DND-41 (cell line): ENCODE results near the gene KDM1A.

Experiments
- ATAC-seq: fragments of 200-7000 bp; cut with Tn5 transposase; 3 replicates; pipeline ENCODE4 v1.9.1; 2021; ENCODE audit warnings: low read depth; ENCODE audit not compliant: insufficient read depth
- DNase-seq: peaks from one replicate; pipeline ENCODE4 v3.0.0-alpha.2; 2020
- H2AFZ ChIP-seq: 2 replicates; pipeline ENCODE4 v1.6.0; 2012; ENCODE audit warnings: low read depth, low read length
- H3K27ac ChIP-seq: 2 replicates; pipeline ENCODE4 v1.5.1; 2012; ENCODE audit warnings: low read length, inconsistent platforms
- H3K27me3 ChIP-seq: fragments of 200-600 bp; sonication (generic); 2 replicates; pipeline ENCODE4 v1.6.0; 2012; ENCODE audit warnings: low read length, mild to moderate bottlenecking, inconsistent platforms; ENCODE audit not compliant: insufficient read depth, poor library complexity
- H3K36me3 ChIP-seq: 2 replicates; pipeline ENCODE4 v1.5.1; 2012; ENCODE audit warnings: low read length, inconsistent platforms; ENCODE audit not compliant: insufficient read depth
- H3K4me1 ChIP-seq: 2 replicates; pipeline ENCODE4 v1.5.1; 2012; ENCODE audit warnings: mild to moderate bottlenecking, low read length; ENCODE audit not compliant: insufficient read depth
- H3K4me2 ChIP-seq: 2 replicates; pipeline ENCODE4 v1.6.0; 2012; ENCODE audit warnings: mild to moderate bottlenecking, moderate library complexity, low read length, inconsistent platforms; ENCODE audit not compliant: insufficient read depth
- H3K4me3 ChIP-seq, 2 experiments: fragments of 200-600 bp in 1 of 2; shearing (Covaris generic) in 1 of 2; 2 replicates each; pipeline ENCODE4 v1.5.1; 2012 to 2016; ENCODE audit warnings: inconsistent platforms in 2 of 2, low read length in 2 of 2, mild to moderate bottlenecking in 2 of 2, low read depth in 1 of 2, moderate library complexity in 1 of 2
- H3K79me2 ChIP-seq: 2 replicates; pipeline ENCODE4 v1.6.0; 2012; ENCODE audit warnings: low read length, inconsistent platforms; ENCODE audit not compliant: insufficient read depth
- H3K9ac ChIP-seq: 2 replicates; pipeline ENCODE4 v1.6.0; 2012; ENCODE audit warnings: low read depth, mild to moderate bottlenecking, inconsistent platforms, low read length, moderate library complexity
- H3K9me3 ChIP-seq: 2 replicates; pipeline ENCODE4 v1.5.1; 2012; ENCODE audit warnings: low read length, moderate library complexity, mild to moderate bottlenecking, inconsistent platforms; ENCODE audit not compliant: insufficient read depth, severe bottlenecking
- H4K20me1 ChIP-seq: 2 replicates; pipeline ENCODE4 v1.6.0; 2012; ENCODE audit warnings: low read length; ENCODE audit not compliant: insufficient read depth
- EZH2 ChIP-seq: IDR thresholded peaks from 3 replicates; pipeline ENCODE4 v1.6.1; 2012; ENCODE audit warnings: borderline replicate concordance, low read depth, mild to moderate bottlenecking, moderate library complexity, low read length, inconsistent platforms; ENCODE audit not compliant: severe bottlenecking
- TF ChIP-seq, protein P1 (sequence below): IDR thresholded peaks from 2 replicates; pipeline ENCODE4 v1.5.1; 2012; ENCODE audit warnings: borderline replicate concordance, low read length, moderate library complexity, mild to moderate bottlenecking; ENCODE audit not compliant: poor library complexity, severe bottlenecking; ENCODE audit errors: extremely low read depth

Gene KDM1A

DNA sequence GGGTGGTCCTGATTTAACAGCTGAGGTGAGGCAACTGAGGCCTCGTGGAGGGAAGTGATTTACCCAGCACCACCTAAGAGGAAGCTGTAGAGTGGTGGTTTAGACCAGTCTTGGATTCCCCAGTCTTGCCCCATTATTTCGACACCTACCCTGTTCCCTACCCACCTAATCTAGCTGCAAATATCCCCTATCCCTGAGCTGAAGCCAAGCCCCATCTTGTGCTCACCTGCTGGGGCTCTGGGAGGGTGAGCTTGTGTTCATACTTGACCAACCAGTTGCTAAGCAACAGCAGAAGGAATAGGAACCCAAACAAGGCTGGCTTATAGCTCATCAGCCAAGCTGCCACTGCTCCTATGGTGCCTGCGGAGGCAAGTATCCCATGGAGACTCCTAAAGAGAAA is 5.6 kb upstream of the KDM1A start:
- H3K9ac ChIP-seq, result no peak overlapping the region
- H3K4me1 ChIP-seq, result peaks cover 7% of the 10 kb centered on the region
- no peaks in the 10 kb centered on the region for H3K27me3 ChIP-seq
- no peak overlapping the region for H2AFZ ChIP-seq
- H3K4me3 ChIP-seq, result no peak overlapping the region
- H3K27ac ChIP-seq, result no peak overlapping the region
- no peak for ATAC-seq
- no peaks in the 10 kb centered on the region for H3K79me2 ChIP-seq
- no peaks in the 10 kb centered on the region for H3K9me3 ChIP-seq
- no peak overlapping the region for H3K4me2 ChIP-seq
- H4K20me1 ChIP-seq, result no peaks in the 10 kb centered on the region
- H3K36me3 ChIP-seq, result no peaks in the 10 kb centered on the region
- no peak for TF ChIP-seq EZH2
- TF ChIP-seq, protein P1, sequence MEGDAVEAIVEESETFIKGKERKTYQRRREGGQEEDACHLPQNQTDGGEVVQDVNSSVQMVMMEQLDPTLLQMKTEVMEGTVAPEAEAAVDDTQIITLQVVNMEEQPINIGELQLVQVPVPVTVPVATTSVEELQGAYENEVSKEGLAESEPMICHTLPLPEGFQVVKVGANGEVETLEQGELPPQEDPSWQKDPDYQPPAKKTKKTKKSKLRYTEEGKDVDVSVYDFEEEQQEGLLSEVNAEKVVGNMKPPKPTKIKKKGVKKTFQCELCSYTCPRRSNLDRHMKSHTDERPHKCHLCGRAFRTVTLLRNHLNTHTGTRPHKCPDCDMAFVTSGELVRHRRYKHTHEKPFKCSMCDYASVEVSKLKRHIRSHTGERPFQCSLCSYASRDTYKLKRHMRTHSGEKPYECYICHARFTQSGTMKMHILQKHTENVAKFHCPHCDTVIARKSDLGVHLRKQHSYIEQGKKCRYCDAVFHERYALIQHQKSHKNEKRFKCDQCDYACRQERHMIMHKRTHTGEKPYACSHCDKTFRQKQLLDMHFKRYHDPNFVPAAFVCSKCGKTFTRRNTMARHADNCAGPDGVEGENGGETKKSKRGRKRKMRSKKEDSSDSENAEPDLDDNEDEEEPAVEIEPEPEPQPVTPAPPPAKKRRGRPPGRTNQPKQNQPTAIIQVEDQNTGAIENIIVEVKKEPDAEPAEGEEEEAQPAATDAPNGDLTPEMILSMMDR, result no peak
- no peak for DNase-seq

- Histone ChIP-seq H3K4me1 (peaks cover 28% of the 10 kb centered on the region), H3K79me2 (peaks cover 48% of the 10 kb centered on the region), H3K36me3 (peaks cover 20% of the 10 kb centered on the region), H3K9me3 (peaks cover 12% of the 10 kb centered on the region), H3K27ac (peak overlapping the region; percentile 72), H3K4me3 (peak overlapping the region; percentile 35 to 73), H3K9ac (peak overlapping the region; percentile 96), H2AFZ (peak overlapping the region; percentile 97), H3K27me3 (no peaks in the 10 kb centered on the region), H4K20me1 (peaks cover 20% of the 10 kb centered on the region; the same call in 1 of the 2 replicates), H3K4me2 (peak overlapping the region; percentile 87)
- DNase-seq (no peak), ATAC-seq (no peak)
- no peak for TF ChIP-seq EZH2
- TF ChIP-seq, protein P1, result no peak
These were observed 591 bp upstream of the KDM1A start for GRCh38 chr1:23018661-23019093.

DNA sequence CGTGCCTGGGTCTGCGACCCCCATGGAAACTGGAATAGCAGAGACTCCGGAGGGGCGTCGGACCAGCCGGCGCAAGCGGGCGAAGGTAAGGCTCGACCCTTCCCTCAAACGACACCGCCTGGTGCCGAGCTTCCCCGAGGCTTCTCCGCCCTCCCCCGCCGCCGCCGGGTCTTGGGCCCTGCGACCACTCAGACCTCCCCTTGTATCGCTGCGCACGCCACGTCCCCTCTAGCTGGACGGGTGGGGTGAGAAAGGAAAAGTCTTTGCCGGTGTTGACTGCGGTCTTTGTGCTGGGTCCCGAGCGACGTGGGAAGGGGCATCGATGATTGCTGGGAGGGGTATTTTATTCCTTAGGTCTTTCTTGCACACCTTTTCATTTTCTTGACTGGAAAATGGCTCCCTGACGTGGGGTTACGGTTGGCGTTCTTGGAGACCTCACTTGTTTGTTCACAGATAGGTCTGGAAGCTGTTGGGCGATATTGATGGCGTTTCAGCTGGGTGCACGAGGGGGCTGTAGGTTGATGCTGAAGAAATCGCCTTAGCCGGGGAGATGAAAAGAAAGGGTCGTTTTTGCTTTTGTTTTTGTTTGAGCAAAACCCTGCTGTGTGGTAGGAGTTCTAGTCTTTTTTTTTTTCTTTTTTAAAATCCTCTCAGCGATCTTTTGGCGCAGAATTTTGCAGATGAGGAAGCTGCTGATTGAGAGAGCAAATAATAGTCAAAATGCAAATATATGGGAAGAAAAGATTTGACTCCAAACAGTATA is 776 bp downstream of the KDM1A start:
- peak overlapping the region; percentile 35 to 73 for H3K4me3 ChIP-seq
- peak overlapping the region; percentile 96 for H3K9ac ChIP-seq
- peaks cover 20% of the 10 kb centered on the region for H3K36me3 ChIP-seq
- no peaks in the 10 kb centered on the region for H3K27me3 ChIP-seq
- peaks cover 12% of the 10 kb centered on the region for H3K9me3 ChIP-seq
- peaks cover 33% of the 10 kb centered on the region; the same call in 1 of the 2 replicates for H4K20me1 ChIP-seq
- ATAC-seq, result peak; percentile 37
- DNase-seq, result peak; percentile 49
- TF ChIP-seq EZH2, result no peak
- TF ChIP-seq, protein P1, result no peak
- peak overlapping the region; percentile 97 for H2AFZ ChIP-seq
- H3K79me2 ChIP-seq, result peaks cover 62% of the 10 kb centered on the region
- peak overlapping the region; percentile 72 for H3K27ac ChIP-seq
- H3K4me1 ChIP-seq, result peaks cover 33% of the 10 kb centered on the region
- H3K4me2 ChIP-seq, result peak overlapping the region; percentile 87
